ENCODE results near the gene NTSR1.

NTSR1 gene

GRCh38 chr20:62792940-62793756 is 84.5 kb downstream of the NTSR1 start:
- peak overlapping the region; percentile 78; the same call in 1 of the 2 replicates for H3K27ac ChIP-seq
- TF ChIP-seq ZFX (IDR thresholded peaks at IDR 0.05) (no peak), CTCF (conservative IDR thresholded peaks at IDR 0.05) (no peak)

GRCh38 chr20:62793757-62794006 is 85.0 kb downstream of the NTSR1 start:
- H3K27ac ChIP-seq = peak overlapping the region; percentile 78
- TF ChIP-seq CTCF (conservative IDR thresholded peaks at IDR 0.05) (no peak), ZFX (IDR thresholded peaks at IDR 0.05) (no peak)

- TF ChIP-seq ZFX (IDR thresholded peaks at IDR 0.05) = no peak
- peak overlapping the region; percentile 78 for H3K27ac ChIP-seq
Measured at GRCh38 chr20:62794007-62794724, 85.5 kb downstream of the NTSR1 start.

GRCh38 chr20:62795023-62795761 is 86.6 kb downstream of the NTSR1 start:
- no peak for TF ChIP-seq CTCF (conservative IDR thresholded peaks at IDR 0.05)
- TF ChIP-seq ZFX (IDR thresholded peaks at IDR 0.05) = no peak
- peak overlapping the region; percentile 78 for H3K27ac ChIP-seq

- H3K27ac ChIP-seq = peak overlapping the region; percentile 78
- TF ChIP-seq ZFX (IDR thresholded peaks at IDR 0.05) = peak; percentile 29; the same call in 1 of the 2 replicates
- TF ChIP-seq CTCF (conservative IDR thresholded peaks at IDR 0.05) = no peak
Measured at GRCh38 chr20:62796699-62797491, 88.3 kb downstream of the NTSR1 start.

- no peak for TF ChIP-seq CTCF (conservative IDR thresholded peaks at IDR 0.05)
- no peak for TF ChIP-seq ZFX (IDR thresholded peaks at IDR 0.05)
- H3K27ac ChIP-seq = peak overlapping the region; percentile 78; the same call in 1 of the 2 replicates
Measured at GRCh38 chr20:62797671-62798532, 89.3 kb downstream of the NTSR1 start.

Data from C4-2B (cell line).